Endothelial cell of umbilical vein (primary cell): ENCODE measurements around the gene UBTD1. TPM values are rescaled to one million over a fixed set of nuclear protein-coding genes. Genes with fewer than 3 reads are reported as not detected.

Experiments used
- Bru-seq: library from RNA; stranded (reverse); fragments of 400-500 nt; gene quantifications from one replicate; lab custom pipeline; 2021; lab: Mats Ljungman, UMichigan
- BruChase-seq, 2 experiments: library from RNA; stranded (reverse); fragments of 400-500 nt; gene quantifications; one replicate each; lab custom pipeline; 2021; lab: Mats Ljungman, UMichigan
- BruUV-seq: library from RNA; stranded (reverse); fragments of 400-500 nt; replicated peaks from 2 replicates; lab custom pipeline; 2021; lab: Mats Ljungman, UMichigan
- CTCF ChIA-PET: fragments of 300-600, 350-600 bp; sonication (Branson Sonifier 250); formaldehyde crosslinking; loops from one replicate; lab custom pipeline; 2021; ENCODE audit warnings: antibody characterized with exemption, inconsistent platforms; lab: Charles Lee
- POLR2A ChIA-PET: fragments of 300-600, 350-600 bp; sonication (Branson Sonifier 250); formaldehyde crosslinking; loops from one replicate; lab custom pipeline; 2021; ENCODE audit warnings: antibody characterized with exemption, inconsistent platforms; lab: Charles Lee
- DNase-seq: peaks from one replicate; pipeline ENCODE4 v3.0.0-alpha.2; 2011; ENCODE audit warnings: low read depth, low spot score
- FAIRE-seq: peaks from 2 replicates; lab custom pipeline; 2011; peaks lifted over from hg19 to GRCh38; lab: Jason Lieb, UNC
- H2AFZ ChIP-seq: 2 replicates; pipeline ENCODE4 v1.6.0; 2012; ENCODE audit warnings: low read depth, low read length, control low read depth, inconsistent platforms
- H3K27ac ChIP-seq: 2 replicates; pipeline ENCODE4 v1.5.1; 2011; ENCODE audit warnings: low read depth, mild to moderate bottlenecking, control low read depth, low read length, moderate library complexity; ENCODE audit not compliant: insufficient read depth
- H3K27me3 ChIP-seq, 2 experiments: 2 replicates each; pipeline versions ENCODE4 v1.6.0 to v1.6.1; 2011; ENCODE audit warnings: low read length in 2 of 2, mixed read lengths in 1 of 2; ENCODE audit not compliant: control insufficient read depth in 2 of 2, insufficient read depth in 2 of 2
- H3K36me3 ChIP-seq, 2 experiments: 2 replicates in 1 of 2; 3 replicates in 1 of 2; pipeline ENCODE4 v1.5.1; 2011; ENCODE audit warnings: low read length in 2 of 2, mild to moderate bottlenecking in 1 of 2, moderate library complexity in 1 of 2; ENCODE audit not compliant: control insufficient read depth in 2 of 2, insufficient read depth in 2 of 2; ENCODE audit errors: extremely low read depth in 1 of 2
- H3K4me1 ChIP-seq: 3 replicates; pipeline ENCODE4 v1.5.1; 2011; ENCODE audit warnings: mild to moderate bottlenecking, low read length; ENCODE audit not compliant: control insufficient read depth, insufficient read depth; ENCODE audit errors: extremely low read depth
- H3K4me2 ChIP-seq: 2 replicates; pipeline ENCODE4 v1.6.1; 2011; ENCODE audit warnings: low read length, control low read depth, mixed read lengths; ENCODE audit not compliant: insufficient read depth
- H3K4me3 ChIP-seq, 3 experiments: fragments of 200-600 bp in 1 of 3; sonication (generic), shearing (Covaris generic) in 1 of 3; replicated peaks in 1 of 3; 2 replicates each; pipeline ENCODE4 v1.5.1; 2011 to 2016; ENCODE audit warnings: control low read depth in 3 of 3, low read length in 3 of 3, mild to moderate bottlenecking in 2 of 3, inconsistent platforms in 1 of 3, low read depth in 1 of 3, moderate library complexity in 1 of 3; ENCODE audit not compliant: insufficient read depth in 1 of 3
- H3K79me2 ChIP-seq: 2 replicates; pipeline ENCODE4 v1.6.0; 2012; ENCODE audit warnings: low read length, inconsistent platforms; ENCODE audit not compliant: control insufficient read depth, insufficient read depth
- H3K9ac ChIP-seq: replicated peaks from 2 replicates; pipeline ENCODE3; 2011; ENCODE audit warnings: low read length, control low read depth; ENCODE audit not compliant: insufficient read depth; ENCODE audit errors: extremely low read depth
- H3K9me1 ChIP-seq: replicated peaks from 3 replicates; pipeline ENCODE4 v1.6.0; 2011; ENCODE audit warnings: mild to moderate bottlenecking, low read length; ENCODE audit not compliant: control insufficient read depth, insufficient read depth; ENCODE audit errors: extremely low read depth
- H3K9me3 ChIP-seq: replicated peaks from 2 replicates; pipeline ENCODE4 v1.5.1; 2012; ENCODE audit warnings: low read length, inconsistent platforms; ENCODE audit not compliant: control insufficient read depth, insufficient read depth
- H4K20me1 ChIP-seq: replicated peaks from 2 replicates; pipeline ENCODE3; 2011; ENCODE audit warnings: mild to moderate bottlenecking, low read length; ENCODE audit not compliant: control insufficient read depth, insufficient read depth; ENCODE audit errors: extremely low read depth
- CTCF ChIP-seq, 2 donors: IDR thresholded peaks; 1 replicate in 1 of 2; 2 replicates in 1 of 2; pipeline ENCODE4 v1.5.1; 2011; ENCODE audit warnings: low read length in 2 of 2, mild to moderate bottlenecking in 2 of 2, moderate library complexity in 2 of 2, control low read depth in 1 of 2, inconsistent platforms in 1 of 2, low read depth in 1 of 2; ENCODE audit not compliant: insufficient read depth in 1 of 2; ENCODE audit errors: extremely low read depth in 1 of 2
- MYC ChIP-seq: IDR thresholded peaks from one replicate; pipeline ENCODE4 v1.6.1; 2011; ENCODE audit warnings: mild to moderate bottlenecking, low read depth, low read length
- POLR2A ChIP-seq: IDR thresholded peaks from 2 replicates; pipeline ENCODE4 v1.6.1; 2012; ENCODE audit warnings: low read depth, mild to moderate bottlenecking, control low read depth, low read length
- dilution Hi-C: fragments of 300-500 bp; cut with MboI; formaldehyde crosslinking; loops from one replicate; pipeline ENCODE4 v1.15.0; 2019; ENCODE audit warnings: low sequenced_read_pairs; ENCODE audit not compliant: extremely low pct_ligation_motif_present
- intact Hi-C: fragments of 100-400 bp; cut with micrococcal nuclease; formaldehyde crosslinking; loops from one replicate; pipeline ENCODE4 v1.10.0; 2022
- long read RNA-seq: library from polyadenylated mRNA; stranded (forward); transcript quantifications from one replicate; pipeline ENCODE4 v2.0.0, GENCODE V29; 2021
- polyA minus RNA-seq, 3 experiments: library from RNA; depleted of rRNA, polyadenylated mRNA; stranded (reverse); fragments of >200 nt; gene quantifications; 1 replicate in 1 of 3; 2 replicates in 2 of 3; pipeline ENCODE4 v1.2.3, GENCODE V29; 2011
- polyA plus RNA-seq, 4 experiments: library from polyadenylated mRNA; depleted of rRNA in 3 of 4; stranded (reverse) in 3 of 4; unstranded in 1 of 4; fragments of >200 nt; gene quantifications; 2 replicates each; pipeline versions ENCODE4 v1.2.1 to v1.2.3, GENCODE V29; 2011 to 2012; ENCODE audit warnings: missing spikeins in 1 of 4
- total RNA-seq: library from RNA; stranded (reverse); gene quantifications from 2 replicates; pipeline ENCODE4 v1.2.3, GENCODE V29; 2021

The UBTD1 gene
- 42.6 and 44.1 TPM in 2 replicates for total RNA-seq
- 63.7 and 89.3 TPM in 2 replicates for polyA plus RNA-seq
- polyA plus RNA-seq (2011; cell fraction: cytosol; rRNA removed), result 49.2 and 66.4 TPM in 2 replicates
- 18.1 and 22.7 TPM in 2 replicates for polyA plus RNA-seq (2011; cell fraction: nucleus; rRNA removed)
- polyA plus RNA-seq (2012), result 24.5 and 41.0 TPM in 2 replicates
- polyA minus RNA-seq, result 14.8 and 20.9 TPM in 2 replicates
- polyA minus RNA-seq (2011; cell fraction: cytosol; rRNA and poly(A)+ RNA removed), result 3.6 TPM
- polyA minus RNA-seq (2011; cell fraction: nucleus; rRNA and poly(A)+ RNA removed), result 5.1 and 10.4 TPM in 2 replicates
- percentile 76 among the genes with signal in this experiment for Bru-seq, nascent RNA
- percentile 80 among the genes with signal in this experiment for BruChase-seq, experiment 1, labeled RNA remaining after a 6-hour chase
- BruChase-seq, experiment 2, labeled RNA remaining after a 2-hour chase, result percentile 78 among the genes with signal in this experiment
- long read RNA-seq, transcript UBTD1-201 (3 exons, 1,706 nt), result major isoform, 115 of 144 reads
- long read RNA-seq, partial matches to known transcripts, result 26 of 144 reads
- long read RNA-seq, other reads (novel, unspliced or antisense), result 3 of 144 reads

GRCh38 chr10:97498841-97499560, at the start of gene UBTD1:
UBTD1 (plus strand) TSS chr10:97498924; CDS start chr10:97499204, 280 bp downstream.
- dilution Hi-C loops, result no loop called here
- Histone ChIP-seq H2AFZ (peak within 1 kb of the TSS; percentile 55), H3K36me3 (no peaks in the 10 kb centered on the region), H3K27me3 (no peaks in the 10 kb centered on the region), H3K27ac (peak within 1 kb of the TSS; percentile 40), H3K9me3 (no peaks in the 10 kb centered on the region), H3K4me3 (peak within 1 kb of the TSS; percentile 70 to 93 (median 81)), H3K4me1 (peaks cover 33% of the 10 kb centered on the region), H3K4me2 (peak within 1 kb of the TSS; percentile 86), H3K79me2 (peaks cover 61% of the 10 kb centered on the region), H3K9me1 (no peaks in the 10 kb centered on the region), H3K9ac (peak within 1 kb of the TSS; percentile 66), H4K20me1 (no peaks in the 10 kb centered on the region)
- CTCF ChIA-PET, result interaction anchor here (0.6 to 3.5 kb wide), 18 partner anchors 9 to 113 kb away, joined by 3 to 37 read pairs (median 7); partner anchors contain the start of gene ANKRD2
- TF ChIP-seq MYC, result no peak
- TF ChIP-seq POLR2A, result peak; percentile 37
- TF ChIP-seq CTCF (IDR thresholded peaks at IDR 0.05; ENCODE audit: extremely low read depth in 1 of 2, insufficient read depth in 1 of 2, low read depth in 1 of 2, low read length in 2 of 2), result peak in 1 of 2 donors; percentile 1
- no TSS peak for BruUV-seq
- POLR2A ChIA-PET, result interaction anchor here (0.6 to 2.2 kb wide), 7 partner anchors 10 to 144 kb away, joined by 3 to 8 read pairs (median 3); no protein-coding TSS in a partner anchor
- FAIRE-seq (no peak), DNase-seq (peak; percentile 66)
- intact Hi-C loops, result loop anchor here (1.0 to 10.0 kb wide), 7 partner anchors 11 to 236 kb away; partner anchors contain the start of genes AVPI1, PGAM1 and ZFYVE27
